ENCODE measurements around the gene ZFY.

Gene ZFY

GRCh38 chrY:2934861-2935715 is at the start of gene ZFY:
Gene ZFY, plus strand, starts transcription at chrY:2935381. Its CDS starts 18,556 bp downstream, at chrY:2953937.
- peak; percentile 24 to 36 for DNase-seq (ENCODE audit: low read depth in 2 of 2)

GRCh38 chrY:2885880-2886279 is 49.3 kb upstream of the ZFY start:
- no peak for DNase-seq (ENCODE audit: low read depth in 2 of 2)

- DNase-seq (ENCODE audit: low read depth in 2 of 2): no peak
These were observed 47.8 kb upstream of the ZFY start for GRCh38 chrY:2887386-2887785.

GRCh38 chrY:2887955-2888354 is 47.2 kb upstream of the ZFY start:
- no peak for DNase-seq (ENCODE audit: low read depth in 2 of 2)

GRCh38 chrY:2893471-2893870 is 41.7 kb upstream of the ZFY start:
- DNase-seq (ENCODE audit: low read depth in 2 of 2): no peak

GRCh38 chrY:2896050-2896449 is 39.1 kb upstream of the ZFY start:
- no peak for DNase-seq (ENCODE audit: low read depth in 2 of 2)

GRCh38 chrY:2907356-2907755 is 27.8 kb upstream of the ZFY start:
- no peak for DNase-seq (ENCODE audit: low read depth in 2 of 2)

- no peak for DNase-seq (ENCODE audit: low read depth in 2 of 2)
These were observed 21.9 kb upstream of the ZFY start for GRCh38 chrY:2913066-2913815.

- no peak for DNase-seq (ENCODE audit: low read depth in 2 of 2)
These were observed 1.1 kb upstream of the ZFY start for GRCh38 chrY:2934078-2934477.

GRCh38 chrY:2935716-2936435 is 695 bp downstream of the ZFY start:
- DNase-seq (ENCODE audit: low read depth in 2 of 2): peak; percentile 56 to 59

GRCh38 chrY:2936436-2936750 is 1.2 kb downstream of the ZFY start:
- no peak for DNase-seq (ENCODE audit: low read depth in 2 of 2)

GRCh38 chrY:2937149-2937548 is 2.0 kb downstream of the ZFY start:
- DNase-seq (ENCODE audit: low read depth in 2 of 2): no peak

GRCh38 chrY:2949590-2950252 is 14.5 kb downstream of the ZFY start:
- no peak for DNase-seq (ENCODE audit: low read depth in 2 of 2)

- no peak for DNase-seq (ENCODE audit: low read depth in 2 of 2)
These were observed 15.5 kb downstream of the ZFY start for GRCh38 chrY:2950655-2951054.

- no peak for DNase-seq (ENCODE audit: low read depth in 2 of 2)
These were observed 17.7 kb downstream of the ZFY start for GRCh38 chrY:2952912-2953311.

GRCh38 chrY:2954735-2955134 is 19.6 kb downstream of the ZFY start:
- DNase-seq (ENCODE audit: low read depth in 2 of 2): no peak

GRCh38 chrY:2955561-2955960 is 20.4 kb downstream of the ZFY start:
- DNase-seq (ENCODE audit: low read depth in 2 of 2): no peak

- no peak for DNase-seq (ENCODE audit: low read depth in 2 of 2)
These were observed 26.9 kb downstream of the ZFY start for GRCh38 chrY:2962061-2962460.

GRCh38 chrY:2964814-2965213 is 29.6 kb downstream of the ZFY start:
- no peak for DNase-seq (ENCODE audit: low read depth in 2 of 2)

- DNase-seq (ENCODE audit: low read depth in 2 of 2): no peak
These were observed 30.4 kb downstream of the ZFY start for GRCh38 chrY:2965629-2966028.

GRCh38 chrY:2969561-2969960 is 34.4 kb downstream of the ZFY start:
- no peak for DNase-seq (ENCODE audit: low read depth in 2 of 2)

- DNase-seq (ENCODE audit: low read depth in 2 of 2): no peak
These were observed 37.5 kb downstream of the ZFY start for GRCh38 chrY:2972708-2973107.
